Cardiac muscle cell (in vitro differentiated cells and primary cell): Measurements from ENCODE around the gene MEGF11. TPM values are rescaled to one million over a fixed set of nuclear protein-coding genes. Genes with fewer than 3 reads are reported as not detected.

Experiments used
- DNase-seq, 2 donors: peaks; one replicate each; pipeline versions ENCODE4 v3.0.0 to v3.0.0-alpha.2; 2010 to 2017; ENCODE audit warnings: low read depth in 1 of 2, low spot score in 1 of 2
- H3K27ac ChIP-seq: fragments of 200-600 bp; sonication (generic); 2 replicates; pipeline ENCODE4 v1.5.1; 2016
- H3K27me3 ChIP-seq: fragments of 200-600 bp; sonication (generic); 2 replicates; pipeline ENCODE4 v1.6.0; 2016; ENCODE audit warnings: control low read depth
- H3K36me3 ChIP-seq: fragments of 200-600 bp; sonication (generic); 2 replicates; pipeline ENCODE4 v1.5.1; 2016; ENCODE audit warnings: control low read depth
- H3K4me1 ChIP-seq: fragments of 200-600 bp; sonication (generic); 2 replicates; pipeline ENCODE4 v1.8.1; 2017; ENCODE audit warnings: low read depth, mild to moderate bottlenecking, mixed run types
- H3K4me3 ChIP-seq: fragments of 200-600 bp; sonication (generic); 2 replicates; pipeline ENCODE4 v1.5.1; 2016; ENCODE audit warnings: mild to moderate bottlenecking
- H3K9me3 ChIP-seq: fragments of 200-600 bp; sonication (generic); 2 replicates; pipeline ENCODE4 v1.5.1; 2017; ENCODE audit warnings: low read depth, mild to moderate bottlenecking, control low read depth
- polyA plus RNA-seq: library from polyadenylated mRNA; unstranded; fragments of >200 nt; fragmentation: Nextera tagmentation; extraction: Ambion mirVana; gene quantifications from 2 replicates; pipeline ENCODE4 v1.2.1, GENCODE V29; 2016
- total RNA-seq: library from RNA; depleted of rRNA; stranded (reverse); fragments of >200 nt; gene quantifications from 2 replicates; pipeline ENCODE4 v1.2.3, GENCODE V29; 2016
- TF ChIP-seq, protein P1 (sequence below): IDR thresholded peaks from 2 replicates; pipeline ENCODE4 v1.5.1; 2012; ENCODE audit warnings: low read depth, mild to moderate bottlenecking, low read length

MEGF11 gene
- total and polyA plus RNA-seq, 2 experiments from 2014 or later, result 0.30 TPM; not detected in 1

- Histone ChIP-seq H3K27me3 (no peaks in the 10 kb centered on the region), H3K4me3 (no peak overlapping the region), H3K4me1 (no peaks in the 10 kb centered on the region), H3K9me3 (no peaks in the 10 kb centered on the region), H3K27ac (no peak overlapping the region), H3K36me3 (no peaks in the 10 kb centered on the region)
- DNase-seq, result no peak
- TF ChIP-seq, protein P1, sequence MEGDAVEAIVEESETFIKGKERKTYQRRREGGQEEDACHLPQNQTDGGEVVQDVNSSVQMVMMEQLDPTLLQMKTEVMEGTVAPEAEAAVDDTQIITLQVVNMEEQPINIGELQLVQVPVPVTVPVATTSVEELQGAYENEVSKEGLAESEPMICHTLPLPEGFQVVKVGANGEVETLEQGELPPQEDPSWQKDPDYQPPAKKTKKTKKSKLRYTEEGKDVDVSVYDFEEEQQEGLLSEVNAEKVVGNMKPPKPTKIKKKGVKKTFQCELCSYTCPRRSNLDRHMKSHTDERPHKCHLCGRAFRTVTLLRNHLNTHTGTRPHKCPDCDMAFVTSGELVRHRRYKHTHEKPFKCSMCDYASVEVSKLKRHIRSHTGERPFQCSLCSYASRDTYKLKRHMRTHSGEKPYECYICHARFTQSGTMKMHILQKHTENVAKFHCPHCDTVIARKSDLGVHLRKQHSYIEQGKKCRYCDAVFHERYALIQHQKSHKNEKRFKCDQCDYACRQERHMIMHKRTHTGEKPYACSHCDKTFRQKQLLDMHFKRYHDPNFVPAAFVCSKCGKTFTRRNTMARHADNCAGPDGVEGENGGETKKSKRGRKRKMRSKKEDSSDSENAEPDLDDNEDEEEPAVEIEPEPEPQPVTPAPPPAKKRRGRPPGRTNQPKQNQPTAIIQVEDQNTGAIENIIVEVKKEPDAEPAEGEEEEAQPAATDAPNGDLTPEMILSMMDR, result no peak
Observed at GRCh38 chr15:66077320-66077663, 176.3 kb downstream of the MEGF11 start.

DNA sequence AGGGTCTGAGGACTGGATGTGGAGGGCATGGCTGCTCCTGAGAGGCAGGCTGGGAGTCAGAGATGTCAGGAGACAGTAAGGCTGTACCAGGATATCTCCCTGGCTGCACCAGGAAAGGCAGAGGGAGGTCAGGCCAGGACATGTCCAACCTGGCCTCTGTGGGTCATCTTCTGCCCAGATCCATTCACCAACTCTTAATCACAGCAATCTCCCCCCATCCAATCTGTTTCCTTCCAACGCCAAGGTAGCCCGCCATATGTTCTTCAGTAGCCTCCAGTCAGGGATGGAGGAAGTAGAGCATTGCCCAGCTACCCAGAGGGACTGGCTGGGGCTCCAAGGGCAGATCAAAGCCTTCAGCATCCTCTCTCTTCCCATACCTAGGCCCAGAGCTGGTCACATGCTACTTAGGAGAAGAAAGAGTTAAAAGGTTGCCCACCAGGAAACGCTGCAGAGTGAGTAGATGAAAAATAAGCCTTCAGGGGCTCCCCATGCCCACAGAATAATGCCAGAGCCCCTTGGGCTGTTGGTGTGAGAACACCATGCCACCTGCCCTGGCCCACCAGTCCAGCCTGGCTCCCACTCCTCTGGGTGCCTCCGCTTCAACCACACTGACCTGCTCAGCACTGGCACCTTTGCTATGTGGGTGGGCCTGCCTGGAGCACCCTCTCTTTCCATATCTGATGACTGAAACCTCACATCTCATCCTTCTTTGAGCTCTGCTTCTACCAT, 176.8 kb downstream of the MEGF11 start:
- TF ChIP-seq, protein P1, result no peak
- no peak for DNase-seq
- H3K36me3 ChIP-seq, result no peaks in the 10 kb centered on the region

GRCh38 chr15:66075947-66076346, 177.6 kb downstream of the MEGF11 start:
- Histone ChIP-seq H3K27me3 (no peaks in the 10 kb centered on the region), H3K27ac (no peak overlapping the region), H3K4me3 (no peak overlapping the region), H3K36me3 (no peaks in the 10 kb centered on the region), H3K4me1 (no peaks in the 10 kb centered on the region), H3K9me3 (no peaks in the 10 kb centered on the region)
- DNase-seq, result no peak
- TF ChIP-seq, protein P1, result no peak

More for the DNA sequence above, 176.8 kb downstream of the MEGF11 start:
- Histone ChIP-seq H3K9me3 (no peaks in the 10 kb centered on the region), H3K27ac (no peak overlapping the region), H3K4me1 (no peaks in the 10 kb centered on the region), H3K27me3 (no peaks in the 10 kb centered on the region), H3K4me3 (no peak overlapping the region)

- no peaks in the 10 kb centered on the region for H3K27me3 ChIP-seq
- DNase-seq, result peak in 1 of 2 donors; percentile 43
- no peak overlapping the region for H3K27ac ChIP-seq
- H3K36me3 ChIP-seq, result no peaks in the 10 kb centered on the region
- H3K9me3 ChIP-seq, result no peaks in the 10 kb centered on the region
- H3K4me1 ChIP-seq, result no peaks in the 10 kb centered on the region
- no peak overlapping the region for H3K4me3 ChIP-seq
- TF ChIP-seq, protein P1, result no peak
Observed at GRCh38 chr15:66072616-66073361, 180.8 kb downstream of the MEGF11 start.

DNA sequence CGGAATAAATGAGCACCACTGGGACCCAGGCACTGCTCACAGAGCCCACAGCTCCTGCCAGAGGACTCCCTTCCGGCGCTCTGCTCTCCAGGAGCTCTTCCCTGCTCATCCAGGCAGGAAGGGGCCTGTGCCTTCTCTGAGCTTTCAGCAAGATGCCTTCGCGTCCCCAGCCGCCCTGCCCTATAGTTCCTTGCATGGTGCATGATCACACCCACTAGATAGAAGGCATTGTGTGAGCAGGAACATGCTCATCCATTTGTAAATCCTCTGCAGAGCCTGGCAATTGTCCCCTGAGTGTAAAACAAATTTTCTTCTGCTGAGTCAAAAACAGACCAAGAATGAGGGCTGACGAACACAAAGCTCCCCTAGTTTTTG, 181.6 kb downstream of the MEGF11 start:
- no peaks in the 10 kb centered on the region for H3K9me3 ChIP-seq

More for the DNA sequence above, 181.6 kb downstream of the MEGF11 start:
- DNase-seq, result peak in 1 of 2 donors; percentile 12
- no peaks in the 10 kb centered on the region for H3K27me3 ChIP-seq
- H3K27ac ChIP-seq, result no peak overlapping the region
- no peaks in the 10 kb centered on the region for H3K4me1 ChIP-seq
- H3K4me3 ChIP-seq, result no peak overlapping the region
- no peaks in the 10 kb centered on the region for H3K36me3 ChIP-seq
- TF ChIP-seq, protein P1, result no peak
